Thoracic aorta (tissue), 2 donors: ENCODE measurements around the gene COQ7. TPM values are rescaled to one million over a fixed set of nuclear protein-coding genes. Genes with fewer than 3 reads are reported as not detected.

Source experiments
- ATAC-seq: fragments of 150-250 bp; one replicate; pipeline ENCODE4 v1.8.0; 2017; ENCODE audit warnings: low read depth; ENCODE audit not compliant: insufficient number of reproducible peaks, low FRiP score
- DNase-seq: peaks from one replicate; pipeline ENCODE4 v3.0.0-alpha.2; 2020; ENCODE audit warnings: low spot score
- H3K27ac ChIP-seq, 2 donors: fragments of 200-600 bp; sonication (generic); 1 replicate in 1 of 2; 2 replicates in 1 of 2; pipeline ENCODE4 v1.5.1; 2016; ENCODE audit warnings: mild to moderate bottlenecking in 2 of 2, moderate library complexity in 2 of 2
- H3K27me3 ChIP-seq: fragments of 200-600 bp; sonication (generic); replicated peaks from 2 replicates; pipeline ENCODE4 v1.6.0; 2016; ENCODE audit warnings: mild to moderate bottlenecking; ENCODE audit not compliant: insufficient read depth
- H3K36me3 ChIP-seq: fragments of 200-600 bp; sonication (generic); one replicate; pipeline ENCODE4 v1.5.1; 2016
- H3K4me1 ChIP-seq, 2 donors: fragments of 200-600 bp; sonication (generic); 1 replicate in 1 of 2; 2 replicates in 1 of 2; pipeline versions ENCODE4 v1.5.1 to v1.6.0; 2016; ENCODE audit warnings: low read depth in 2 of 2, mild to moderate bottlenecking in 1 of 2; ENCODE audit not compliant: control insufficient read depth in 1 of 2
- H3K4me3 ChIP-seq: fragments of 200-600 bp; sonication (generic); 2 replicates; pipeline ENCODE4 v1.5.1; 2016; ENCODE audit warnings: mild to moderate bottlenecking
- H3K9me3 ChIP-seq: fragments of 200-600 bp; sonication (generic); 2 replicates; pipeline ENCODE4 v1.5.1; 2016
- CTCF ChIP-seq: fragments of 200-600 bp; sonication (generic); IDR thresholded peaks from one replicate; pipeline ENCODE4 v1.5.1; 2019; ENCODE audit warnings: antibody characterized with exemption
- total RNA-seq, 2 donors: library from RNA; depleted of rRNA; stranded (reverse); fragments of >200 nt; gene quantifications; one replicate each; pipeline versions ENCODE4 v1.1.0 to v1.2.3, GENCODE V29; 2016

COQ7 gene
- total RNA-seq, 2 donors from 2014 or later: 15.4 to 18.3 TPM

- no peak for TF ChIP-seq CTCF
- Histone ChIP-seq H3K4me1 (no peaks in the 10 kb centered on the region), H3K4me3 (no peak overlapping the region), H3K27ac (no peak overlapping the region), H3K27me3 (no peaks in the 10 kb centered on the region), H3K9me3 (no peaks in the 10 kb centered on the region), H3K36me3 (no peaks in the 10 kb centered on the region)
- ATAC-seq (no peak), DNase-seq (no peak)
Observed at GRCh38 chr16:19106625-19107020, 39.2 kb downstream of the COQ7 start.

GRCh38 chr16:19108409-19109287, 41.2 kb downstream of the COQ7 start:
- Histone ChIP-seq H3K27ac (no peak overlapping the region), H3K9me3 (no peaks in the 10 kb centered on the region), H3K4me3 (no peak overlapping the region), H3K4me1 (peaks cover 0 to 8% of the 10 kb centered on the region in 2 donors), H3K36me3 (no peaks in the 10 kb centered on the region), H3K27me3 (no peaks in the 10 kb centered on the region)
- DNase-seq (no peak), ATAC-seq (no peak)
- TF ChIP-seq CTCF: no peak

GRCh38 chr16:19109288-19109664, 41.9 kb downstream of the COQ7 start:
- no peak for ATAC-seq

GRCh38 chr16:19110537-19111360, 43.3 kb downstream of the COQ7 start:
- no peak overlapping the region for H3K27ac ChIP-seq
- peaks cover 11 to 18% of the 10 kb centered on the region in 2 donors for H3K4me1 ChIP-seq
- no peaks in the 10 kb centered on the region for H3K27me3 ChIP-seq
- DNase-seq: no peak
- ATAC-seq: no peak
- no peaks in the 10 kb centered on the region for H3K9me3 ChIP-seq
- no peak overlapping the region for H3K4me3 ChIP-seq
- TF ChIP-seq CTCF: no peak
- H3K36me3 ChIP-seq: peaks cover 5% of the 10 kb centered on the region

More at GRCh38 chr16:19109288-19109664, 41.9 kb downstream of the COQ7 start:
- TF ChIP-seq CTCF: no peak
- no peak overlapping the region for H3K4me3 ChIP-seq
- H3K9me3 ChIP-seq: no peaks in the 10 kb centered on the region
- H3K27ac ChIP-seq: no peak overlapping the region
- no peaks in the 10 kb centered on the region for H3K27me3 ChIP-seq
- peaks cover 0 to 8% of the 10 kb centered on the region in 2 donors for H3K4me1 ChIP-seq
- no peak for DNase-seq
- H3K36me3 ChIP-seq: no peaks in the 10 kb centered on the region

- no peak for DNase-seq
- Histone ChIP-seq H3K27ac (no peak overlapping the region), H3K27me3 (no peaks in the 10 kb centered on the region), H3K36me3 (peaks cover 8% of the 10 kb centered on the region), H3K9me3 (no peaks in the 10 kb centered on the region), H3K4me1 (peaks cover 17 to 31% of the 10 kb centered on the region in 2 donors), H3K4me3 (no peak overlapping the region)
- ATAC-seq: no peak
- no peak for TF ChIP-seq CTCF
Observed at GRCh38 chr16:19112099-19112407, 44.6 kb downstream of the COQ7 start.
